OCI-LY3 (cell line): ENCODE data around the gene MFSD12.

Experiments used
- CTCF ChIP-seq: fragments of 200-600, 300-600 bp; sonication (generic); IDR thresholded peaks from 2 replicates; pipeline ENCODE4 v1.5.1; 2014; ENCODE audit warnings: antibody characterized with exemption, low read length, low read depth
- EZH2phosphoT487 ChIP-seq: fragments of 200-600 bp; shearing (Covaris generic); IDR thresholded peaks from 2 replicates; pipeline ENCODE4 v1.6.1; 2018; ENCODE audit warnings: antibody characterized with exemption, mixed run types, low read depth

GRCh38 chr19:3510727-3511126, 46.7 kb downstream of the MFSD12 start:
- TF ChIP-seq EZH2phosphoT487: no peak
- TF ChIP-seq CTCF: no peak
